Inferior parietal cortex (tissue), 1 donor: Measurements from ENCODE around the gene LRRFIP1.

Source experiments
- DNase-seq: peaks from one replicate; pipeline ENCODE4 v3.0.0-alpha.2; 2016; ENCODE audit errors: extremely low spot score

LRRFIP1 gene

DNA sequence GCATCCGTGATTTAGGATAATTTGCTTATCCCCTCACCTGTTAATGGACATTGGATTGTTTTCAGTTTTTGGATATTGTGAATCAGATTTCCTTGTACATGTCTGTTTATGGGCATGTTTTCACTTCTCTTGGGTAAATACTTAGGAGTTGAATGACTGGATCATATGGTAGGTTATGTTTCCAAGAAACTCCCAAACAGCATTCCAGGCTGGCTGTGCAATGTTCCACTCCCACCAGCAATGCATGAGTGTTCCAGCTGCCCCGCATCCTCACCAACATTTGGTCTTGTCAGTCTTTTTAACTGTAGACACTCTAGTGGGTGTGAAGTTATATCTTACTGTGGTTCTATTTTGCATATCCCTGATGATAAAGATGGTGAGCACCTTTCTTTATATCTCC, 8.9 kb upstream of the LRRFIP1 start:
- DNase-seq = no peak

DNA sequence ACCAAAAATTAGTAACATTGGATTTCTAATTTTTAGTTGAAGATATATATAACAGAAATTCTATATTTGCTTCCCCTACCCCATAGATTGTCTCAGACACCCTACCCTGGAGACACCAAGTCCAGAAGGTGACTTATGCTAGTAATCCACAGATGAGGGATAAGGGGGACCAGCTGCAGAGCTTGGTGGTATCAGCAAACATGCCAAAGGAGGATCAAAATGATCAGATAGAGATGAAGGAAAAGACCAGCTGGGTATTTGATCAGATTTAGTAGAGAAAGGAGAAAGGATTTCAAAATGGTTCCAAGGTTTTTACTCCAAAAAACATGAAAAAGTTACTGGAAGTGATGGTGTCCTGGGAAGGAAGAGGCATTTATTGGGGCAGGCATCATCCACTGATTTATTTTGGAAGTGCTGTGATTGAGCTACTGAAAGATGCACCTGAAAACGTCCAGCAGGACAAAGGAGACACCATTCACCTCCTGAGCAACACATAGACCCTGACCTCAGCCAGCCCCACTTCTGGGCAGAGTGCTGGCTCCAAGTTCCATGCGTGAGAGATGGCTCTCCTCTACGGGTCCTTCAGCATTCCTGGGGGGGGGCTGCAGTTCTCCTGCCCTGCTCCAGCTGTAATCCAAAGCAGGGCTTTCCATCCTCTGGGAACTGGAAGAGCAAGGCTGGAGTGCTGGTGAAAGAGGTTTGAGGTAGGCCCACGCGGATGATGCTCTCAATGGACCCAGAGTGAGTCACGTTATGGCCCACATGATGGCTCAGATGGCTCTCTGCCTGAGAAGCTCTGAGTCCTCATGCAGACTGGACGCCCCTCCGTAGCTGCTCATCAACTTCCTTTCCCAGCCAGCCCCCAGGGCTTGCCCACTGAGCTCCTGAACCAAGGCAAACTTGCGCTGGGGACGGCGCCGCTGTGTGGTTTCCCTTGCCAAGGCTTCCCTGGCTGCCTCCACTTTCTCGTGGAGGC, 3.7 kb upstream of the LRRFIP1 start:
- DNase-seq = no peak

- no peak for DNase-seq
Observed at GRCh38 chr2:237624565-237624964, 2.8 kb upstream of the LRRFIP1 start.

DNA sequence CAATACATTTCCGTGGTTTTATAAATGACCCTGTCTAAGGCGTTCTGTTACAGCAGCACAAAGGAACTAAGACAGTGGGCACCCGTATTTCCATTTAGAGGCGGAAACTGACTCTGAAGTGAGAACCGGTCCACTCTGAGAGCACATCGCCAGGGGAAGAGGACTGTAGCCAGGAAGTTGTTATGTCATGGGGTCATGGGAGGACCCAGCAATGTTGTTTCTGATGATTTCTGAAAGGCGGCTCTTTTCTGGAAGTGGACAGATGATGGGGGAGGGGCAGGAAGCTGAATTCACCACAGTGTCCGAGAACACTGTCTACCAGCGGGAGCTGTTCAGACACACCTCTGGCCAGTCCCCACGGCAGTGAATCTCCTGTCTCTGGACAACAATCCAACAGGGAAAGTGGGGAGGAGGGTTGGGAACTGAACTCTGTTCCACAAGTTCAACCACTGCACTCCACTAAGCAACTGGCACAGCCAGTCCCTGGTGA, 2.1 kb upstream of the LRRFIP1 start:
- no peak for DNase-seq

DNA sequence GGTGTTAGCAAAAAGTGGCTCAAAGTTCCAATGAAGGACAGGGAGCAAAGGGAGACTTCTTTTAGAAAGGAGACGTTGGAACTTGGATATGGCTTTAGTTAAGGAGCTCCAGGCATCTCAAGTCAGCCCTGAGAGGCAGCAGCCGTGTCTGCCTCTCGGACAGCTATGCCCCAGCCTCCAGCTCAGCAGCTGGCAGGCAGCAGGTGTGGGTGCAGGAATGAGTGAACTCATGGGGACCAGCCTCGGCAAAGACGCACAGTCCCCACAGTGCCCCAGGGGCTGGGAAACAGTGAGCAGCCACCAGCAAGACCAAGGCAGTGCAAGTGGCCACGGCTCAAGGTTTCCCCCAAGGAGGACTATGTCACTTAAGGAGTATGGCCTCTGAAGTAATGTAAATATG, 1.6 kb upstream of the LRRFIP1 start:
- no peak for DNase-seq

GRCh38 chr2:237626813-237627440, 460 bp upstream of the LRRFIP1 start:
- no peak for DNase-seq

GRCh38 chr2:237628247-237629187, 1.1 kb downstream of the LRRFIP1 start:
- DNase-seq = no peak

DNA sequence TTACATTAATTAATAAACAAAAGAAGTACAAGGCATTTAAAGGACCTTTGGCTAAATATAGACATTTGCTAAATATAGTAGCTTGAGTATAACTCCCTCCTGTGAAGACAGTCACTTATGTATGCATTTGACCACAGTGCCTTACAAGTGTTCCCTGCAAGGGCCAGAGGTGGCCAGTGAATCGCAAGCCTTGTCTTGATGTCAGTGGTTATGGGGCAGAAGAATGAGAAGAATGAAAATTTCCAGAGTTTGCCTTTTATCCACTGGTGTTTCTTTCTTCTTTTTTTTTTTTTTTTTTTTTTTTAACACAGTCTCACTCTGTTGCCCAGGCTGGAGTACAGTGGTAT, 1.8 kb downstream of the LRRFIP1 start:
- DNase-seq = no peak

GRCh38 chr2:237629739-237630138, 2.4 kb downstream of the LRRFIP1 start:
- no peak for DNase-seq

DNA sequence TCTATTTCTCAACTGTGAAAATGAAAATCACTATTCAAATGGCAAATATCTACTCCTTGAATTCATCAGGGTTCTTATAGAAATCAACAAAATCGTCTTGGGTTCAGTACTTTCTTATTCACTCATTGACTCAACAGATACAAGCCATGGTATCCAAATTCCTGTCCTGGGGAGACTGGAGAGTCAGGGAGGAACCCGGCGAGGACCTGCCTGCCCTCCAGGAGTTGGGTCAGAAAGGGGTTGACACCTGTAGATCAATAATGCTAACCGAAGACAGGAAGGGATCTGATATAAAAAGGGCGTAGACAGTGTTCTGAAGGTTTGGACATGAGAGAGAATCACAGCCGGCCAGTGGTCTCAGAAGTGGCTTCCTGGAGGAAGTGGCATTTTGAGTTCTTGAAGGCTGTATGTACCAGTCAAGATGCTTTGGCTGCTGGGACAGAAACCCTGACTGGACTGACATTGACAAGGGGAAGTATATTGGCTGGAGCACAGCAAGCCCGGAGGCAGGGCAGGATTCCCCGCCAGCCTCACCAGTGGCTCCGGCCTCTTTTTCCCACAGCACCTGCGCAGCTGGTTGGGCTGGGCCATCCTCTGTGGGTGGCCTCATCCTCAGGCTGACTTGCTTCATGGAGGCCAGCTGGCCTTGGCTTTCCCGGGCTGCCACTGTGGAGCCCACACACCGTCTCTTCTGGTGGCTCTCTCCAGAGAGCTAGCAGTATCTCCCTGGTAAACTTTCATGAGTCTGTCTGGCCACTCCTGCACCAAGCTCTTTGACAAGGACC, 3.0 kb downstream of the LRRFIP1 start:
- no peak for DNase-seq

- no peak for DNase-seq
Observed at GRCh38 chr2:237631007-237631785, 3.8 kb downstream of the LRRFIP1 start.

GRCh38 chr2:237631801-237632585, 4.6 kb downstream of the LRRFIP1 start:
- DNase-seq = no peak

- no peak for DNase-seq
Observed at GRCh38 chr2:237633061-237633561, 5.7 kb downstream of the LRRFIP1 start.

GRCh38 chr2:237636578-237636977, 9.2 kb downstream of the LRRFIP1 start:
- DNase-seq = no peak

DNA sequence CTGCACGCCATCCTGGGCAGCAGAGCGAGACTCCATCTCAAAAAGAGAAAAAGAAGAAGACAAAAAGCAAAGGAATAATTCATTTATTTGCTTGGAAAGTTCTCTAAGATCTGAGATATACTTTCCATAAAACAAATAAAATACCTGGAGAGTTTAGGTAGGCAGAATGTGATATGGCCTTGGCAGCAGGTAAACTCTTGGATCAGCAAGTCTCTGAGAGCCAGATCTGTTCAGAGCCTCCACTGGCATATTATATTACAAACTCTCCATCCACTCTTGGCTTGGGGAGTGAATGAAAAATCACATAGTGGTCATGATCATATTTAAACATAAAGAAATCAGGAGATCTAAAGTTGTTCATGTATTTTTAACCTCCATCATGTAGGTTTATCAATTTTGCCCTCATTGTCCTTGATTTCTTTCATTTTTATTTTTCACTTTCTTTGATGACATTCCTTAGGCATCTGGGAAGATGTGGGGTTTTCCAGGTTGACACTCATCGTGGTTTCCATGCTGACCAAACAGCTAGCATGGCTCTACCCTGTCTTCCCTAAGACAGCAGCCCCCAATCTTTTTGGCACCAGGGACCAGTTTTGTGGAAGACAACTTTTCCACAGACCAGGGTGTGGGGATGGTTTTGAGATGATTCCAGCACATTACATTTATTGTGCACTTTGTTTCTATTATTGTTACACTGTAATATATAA, 10.2 kb downstream of the LRRFIP1 start:
- no peak for DNase-seq

GRCh38 chr2:237638176-237638575, 10.8 kb downstream of the LRRFIP1 start:
- no peak for DNase-seq

DNA sequence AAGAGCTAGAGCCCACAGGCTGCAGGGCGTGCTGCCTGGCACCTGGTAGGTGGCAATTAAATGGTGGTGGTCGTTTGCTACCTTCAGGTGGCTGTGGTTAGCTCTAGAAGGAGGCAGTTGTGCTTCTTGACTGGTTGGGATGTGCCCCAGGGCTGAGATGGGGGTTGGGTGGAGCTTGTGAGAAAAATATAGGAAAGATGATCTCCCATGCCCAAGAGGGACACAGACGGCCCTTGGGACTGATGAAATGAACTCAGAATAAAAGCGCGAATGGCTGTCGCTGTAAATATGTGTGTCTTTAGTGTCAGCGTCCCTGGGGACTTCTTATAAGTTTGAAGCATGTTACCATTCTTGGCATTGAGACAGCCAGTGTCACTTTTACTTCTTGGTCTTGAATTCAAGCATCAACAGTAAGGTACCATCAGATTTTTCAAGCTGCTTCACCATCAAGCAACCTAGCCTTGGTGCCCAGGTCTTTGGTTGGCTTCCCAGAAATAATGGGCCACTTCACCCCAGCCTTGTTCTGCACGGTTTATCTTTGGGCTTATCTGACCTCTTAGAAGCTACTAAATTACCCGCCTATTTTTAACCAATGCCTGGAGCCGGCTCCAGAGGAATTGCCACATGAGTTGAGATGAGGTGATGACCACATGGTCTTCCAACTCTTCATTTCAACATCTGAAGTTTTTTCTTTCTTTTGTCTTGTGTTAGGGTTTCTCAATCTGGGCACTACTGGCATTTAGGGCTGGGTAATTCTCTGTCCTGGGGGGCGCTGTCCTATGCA, 11.9 kb downstream of the LRRFIP1 start:
- no peak for DNase-seq

- DNase-seq = no peak
Observed at GRCh38 chr2:237639836-237640220, 12.4 kb downstream of the LRRFIP1 start.
